HG03457 (cell line): ENCODE measurements around the gene NCKAP5L.
"Not testable (repeated sequence)": the region's sequence is repeated elsewhere in the genome, so short reads cannot be mapped to it uniquely, and the experiment has no call there.

ENCODE experiments used
- ATAC-seq: cut with Tn5 transposase; IDR thresholded peaks from one replicate; pipeline ENCODE4 v1.9.1; 2021; ENCODE audit warnings: moderate number of reproducible peaks; ENCODE audit not compliant: unreplicated experiment

NCKAP5L gene

GRCh38 chr12:49784756-49785409 lies 43.3 kb downstream of the NCKAP5L start:
- no peak for ATAC-seq

GRCh38 chr12:49783917-49784676 lies 44.1 kb downstream of the NCKAP5L start:
- ATAC-seq = no peak

- not testable (repeated sequence) for ATAC-seq
Measured at GRCh38 chr12:49780914-49781313, 47.3 kb downstream of the NCKAP5L start.

GRCh38 chr12:49779581-49779980 lies 48.6 kb downstream of the NCKAP5L start:
- no peak for ATAC-seq

- no peak for ATAC-seq
Measured at GRCh38 chr12:49777800-49778748, 50.1 kb downstream of the NCKAP5L start.

GRCh38 chr12:49777341-49777740 lies 50.9 kb downstream of the NCKAP5L start:
- no peak for ATAC-seq

- ATAC-seq = no peak
Measured at GRCh38 chr12:49776858-49777257, 51.4 kb downstream of the NCKAP5L start.

- ATAC-seq = no peak
Measured at GRCh38 chr12:49776413-49776812, 51.8 kb downstream of the NCKAP5L start.

GRCh38 chr12:49773102-49773501 lies 55.1 kb downstream of the NCKAP5L start:
- ATAC-seq = not testable (repeated sequence)

- ATAC-seq = no peak
Measured at GRCh38 chr12:49767333-49767732, 60.9 kb downstream of the NCKAP5L start.

- ATAC-seq = no peak
Measured at GRCh38 chr12:49766115-49766455, 62.1 kb downstream of the NCKAP5L start.

- no peak for ATAC-seq
Measured at GRCh38 chr12:49764126-49764525, 64.1 kb downstream of the NCKAP5L start.

GRCh38 chr12:49763006-49763591 lies 65.1 kb downstream of the NCKAP5L start:
- ATAC-seq = no peak

GRCh38 chr12:49762468-49762847 lies 65.8 kb downstream of the NCKAP5L start:
- ATAC-seq = no peak

GRCh38 chr12:49761677-49762467 lies 66.3 kb downstream of the NCKAP5L start:
- no peak for ATAC-seq

- ATAC-seq = no peak
Measured at GRCh38 chr12:49750996-49751393, 77.2 kb downstream of the NCKAP5L start.

GRCh38 chr12:49750027-49750995 lies 77.9 kb downstream of the NCKAP5L start:
- ATAC-seq = no peak

GRCh38 chr12:49748800-49749199 lies 79.4 kb downstream of the NCKAP5L start:
- no peak for ATAC-seq

GRCh38 chr12:49748306-49748705 lies 79.9 kb downstream of the NCKAP5L start:
- no peak for ATAC-seq
